GM06990 (cell line): ENCODE measurements around the gene SPTSSA.

Experiments used
- DNase-seq: peaks from one replicate; pipeline ENCODE4 v3.0.0-alpha.2; 2011; ENCODE audit not compliant: insufficient read length; ENCODE audit errors: extremely low read depth
- H3K27me3 ChIP-seq: replicated peaks from 2 replicates; pipeline ENCODE4 v1.6.0; 2011; ENCODE audit warnings: low read length; ENCODE audit not compliant: control insufficient read depth, insufficient read depth
- H3K36me3 ChIP-seq: 2 replicates; pipeline ENCODE4 v1.5.1; 2011; ENCODE audit warnings: low read length; ENCODE audit not compliant: control insufficient read depth, insufficient read depth
- H3K4me3 ChIP-seq: replicated peaks from 2 replicates; pipeline ENCODE4 v1.5.1; 2011; ENCODE audit warnings: low read depth, mild to moderate bottlenecking, control low read depth, low read length
- CTCF ChIP-seq: IDR thresholded peaks from 2 replicates; pipeline ENCODE4 v1.5.1; 2011; ENCODE audit warnings: low read length, control low read depth, mild to moderate bottlenecking, inconsistent platforms; ENCODE audit not compliant: insufficient read depth, poor library complexity, severe bottlenecking

Gene SPTSSA

DNA sequence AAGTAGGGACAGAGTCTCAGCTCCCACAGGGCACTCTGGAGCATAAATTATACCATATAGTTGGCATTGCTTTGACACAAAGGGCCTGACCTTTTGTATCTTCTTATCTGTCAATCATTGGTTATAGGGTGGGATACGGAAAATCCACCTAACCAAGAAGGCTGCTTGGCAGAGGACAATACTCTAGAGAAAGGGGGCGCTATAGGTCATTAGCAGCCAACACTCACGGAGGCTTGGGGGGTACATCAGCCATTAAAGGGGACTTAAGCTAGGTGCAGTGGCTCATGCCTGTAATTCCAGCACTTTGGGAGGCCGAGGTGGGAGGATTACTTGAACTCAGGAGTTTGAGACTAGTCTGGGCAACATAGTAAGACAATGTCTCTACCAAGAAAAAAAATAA lies 22.9 kb downstream of the SPTSSA start:
- Histone ChIP-seq H3K4me3 (no peak overlapping the region), H3K27me3 (no peaks in the 10 kb centered on the region), H3K36me3 (no peaks in the 10 kb centered on the region; the same call in 1 of the 2 replicates)
- DNase-seq, result no peak
- TF ChIP-seq CTCF, result no peak

- H3K27me3 ChIP-seq, result no peaks in the 10 kb centered on the region
- no peak for DNase-seq
- no peaks in the 10 kb centered on the region; the same call in 1 of the 2 replicates for H3K36me3 ChIP-seq
- TF ChIP-seq CTCF, result no peak
- H3K4me3 ChIP-seq, result no peak overlapping the region
These were observed 23.6 kb downstream of the SPTSSA start for GRCh38 chr14:34438438-34438837.

DNA sequence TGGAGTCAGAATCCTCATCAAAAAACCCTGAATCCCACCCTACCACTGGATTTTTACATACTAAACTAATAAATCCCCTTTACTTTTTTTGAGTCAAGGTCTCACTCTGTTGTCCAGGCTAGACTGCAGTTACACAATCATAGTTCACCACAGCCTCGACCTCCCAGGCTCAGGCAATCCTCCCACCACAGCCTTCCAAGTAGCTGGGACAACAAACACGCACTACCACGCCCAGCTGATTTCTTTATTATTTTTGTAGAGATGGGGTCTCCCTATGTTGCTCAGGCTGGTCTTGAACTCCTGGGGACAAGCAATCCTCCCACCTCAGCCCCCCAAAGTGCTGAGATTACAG lies 24.3 kb downstream of the SPTSSA start:
- H3K36me3 ChIP-seq, result no peaks in the 10 kb centered on the region; the same call in 1 of the 2 replicates
- H3K4me3 ChIP-seq, result no peak overlapping the region
- no peak for TF ChIP-seq CTCF
- no peak for DNase-seq
- no peaks in the 10 kb centered on the region for H3K27me3 ChIP-seq

GRCh38 chr14:34436960-34437728 lies 24.9 kb downstream of the SPTSSA start:
- Histone ChIP-seq H3K27me3 (no peaks in the 10 kb centered on the region), H3K4me3 (no peak overlapping the region), H3K36me3 (no peaks in the 10 kb centered on the region; the same call in 1 of the 2 replicates)
- no peak for TF ChIP-seq CTCF
- no peak for DNase-seq

DNA sequence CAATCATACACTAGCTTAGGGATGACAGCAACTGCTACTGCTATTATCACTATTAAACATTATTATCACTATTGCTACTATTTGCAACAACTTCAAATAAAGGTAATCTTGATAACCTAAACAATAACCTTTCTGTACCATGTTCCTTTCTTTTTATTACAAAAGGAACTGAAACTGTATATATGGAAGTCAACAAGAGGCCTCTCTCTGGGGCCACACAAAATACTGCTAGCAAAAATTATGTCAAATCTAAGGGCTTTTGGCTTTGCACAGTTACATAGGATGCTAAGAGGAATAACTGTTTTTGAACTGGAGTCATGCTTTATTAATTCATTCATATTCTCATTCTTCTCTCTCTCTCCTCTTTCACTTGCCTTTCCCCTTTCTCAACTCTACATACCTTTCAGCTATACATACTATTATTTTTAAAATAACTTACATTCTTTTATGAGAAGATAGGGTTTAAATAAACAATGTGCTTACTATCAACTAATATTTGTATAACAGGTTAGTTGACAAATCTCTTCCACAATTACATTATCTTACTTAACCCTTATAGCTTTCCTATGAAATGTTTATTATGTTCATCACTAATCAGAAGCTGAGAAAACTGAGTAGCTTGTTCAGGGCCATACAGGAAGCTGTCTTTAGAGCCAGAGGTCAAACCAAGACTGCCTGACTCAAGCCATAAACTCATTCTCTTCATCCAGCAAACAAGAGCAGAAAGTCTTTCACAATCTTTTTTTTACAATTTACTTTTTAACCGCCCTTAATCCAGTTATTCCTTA lies 25.7 kb downstream of the SPTSSA start:
- no peak for DNase-seq
- TF ChIP-seq CTCF, result no peak
- H3K36me3 ChIP-seq, result no peaks in the 10 kb centered on the region; the same call in 1 of the 2 replicates
- H3K4me3 ChIP-seq, result no peak overlapping the region
- no peaks in the 10 kb centered on the region for H3K27me3 ChIP-seq
